Body of pancreas (tissue), 4 donors: Measurements from ENCODE around the gene GOLGA8N. TPM values are rescaled to one million over a fixed set of nuclear protein-coding genes. Genes with fewer than 3 reads are reported as not detected.
"Not testable (repeated sequence)": the region's sequence is repeated elsewhere in the genome, so short reads cannot be mapped to it uniquely, and the experiment has no call there.

Experiments used
- ATAC-seq: fragments of 150-250 bp; one replicate; pipeline ENCODE4 v1.9.1; 2016
- DNase-seq, 4 donors: peaks; one replicate each; pipeline ENCODE4 v3.0.0-alpha.2; 2019
- H3K27ac ChIP-seq, 4 donors: fragments of 200-600 bp; sonication (generic); 1 replicate in 3 of 4; 2 replicates in 1 of 4; pipeline versions ENCODE4 v1.5.1 to v1.6.1; 2016 to 2019; ENCODE audit warnings: mild to moderate bottlenecking in 1 of 4, mixed read lengths in 1 of 4, moderate library complexity in 1 of 4
- H3K27me3 ChIP-seq, 2 donors: fragments of 200-600 bp; sonication (generic); one replicate each; pipeline ENCODE4 v1.6.0; 2016; ENCODE audit warnings: mild to moderate bottlenecking in 1 of 2
- H3K36me3 ChIP-seq, 2 donors: fragments of 200-600 bp; sonication (generic); replicated peaks in 1 of 2; 2 replicates each; pipeline ENCODE4 v1.5.1; 2016; ENCODE audit warnings: low read depth in 2 of 2; ENCODE audit not compliant: insufficient read depth in 1 of 2
- H3K4me1 ChIP-seq: fragments of 200-600 bp; sonication (generic); one replicate; pipeline ENCODE4 v1.6.0; 2016
- H3K4me3 ChIP-seq, 2 donors: fragments of 200-600 bp; sonication (generic); 1 replicate in 1 of 2; 2 replicates in 1 of 2; pipeline ENCODE4 v1.5.1; 2016 to 2019
- H3K9me3 ChIP-seq, 3 donors: fragments of 200-600 bp; sonication (generic); 1 replicate in 2 of 3; 2 replicates in 1 of 3; pipeline ENCODE4 v1.5.1; 2016
- CTCF ChIP-seq, 7 experiments: fragments of 450-650 bp in 4 of 7; fragments of 200-600 bp in 3 of 7; sonication (generic) in 3 of 7; IDR thresholded peaks; one replicate each; pipeline ENCODE4 v1.5.1; 2016 to 2019; ENCODE audit warnings: antibody characterized with exemption in 7 of 7
- POLR2A ChIP-seq, 3 donors: fragments of 450-650 bp; IDR thresholded peaks; one replicate each; pipeline ENCODE4 v1.6.1; 2016; ENCODE audit warnings: antibody characterized with exemption in 3 of 3, mild to moderate bottlenecking in 2 of 3
- WGBS, 2 donors: methylation state at CpG; one replicate each; pipeline ENCODE4 v1.1.5; 2017; 5-methylcytosine and 5-hydroxymethylcytosine counted together
- intact Hi-C: fragments of 100-400 bp; cut with DNase I; formaldehyde crosslinking; loops from one replicate; pipeline ENCODE4 v1.15.1; 2023
- total RNA-seq, 2 donors: library from RNA; depleted of rRNA; stranded (reverse); fragments of >200 nt; gene quantifications; one replicate each; pipeline ENCODE4 v1.1.0, GENCODE V29; 2016

GOLGA8N gene
- total RNA-seq, 2 donors from 2014 or later, result 23.3 to 26.7 TPM

GRCh38 chr15:32610719-32611118 lies 17.5 kb downstream of the GOLGA8N start:
- ATAC-seq (peak; percentile 31), DNase-seq (peak in 1 of 4 donors; percentile 14)
- H3K9me3 ChIP-seq, H3K36me3 ChIP-seq, H3K4me3 ChIP-seq, intact Hi-C loops, H3K4me1 ChIP-seq, H3K27me3 ChIP-seq: not testable (repeated sequence)
- peak in 4 of 7 experiments; percentile 5 to 31 (median 14) for TF ChIP-seq CTCF (IDR thresholded peaks at IDR 0.05)
- WGBS, 2 donors, result 0 to 5% methylated on average over 1 of the region's 3 CpGs
- H3K27ac ChIP-seq, result peak overlapping the region in 1 of 4 donors; percentile 18

- H3K27me3 ChIP-seq, H3K36me3 ChIP-seq, intact Hi-C loops, H3K4me1 ChIP-seq, H3K9me3 ChIP-seq: not testable (repeated sequence)
- Histone ChIP-seq H3K27ac (peak overlapping the region in 3 of 4 donors; percentile 78 to 89 (median 86)), H3K4me3 (peak overlapping the region in 1 of 2 donors; percentile 30)
- peak; percentile 75 for ATAC-seq
- peak in 3 of 4 donors; percentile 68 to 75 (median 72) for DNase-seq
- WGBS, 2 donors, result 0% methylated on average over 12 of the region's 16 CpGs; no CpG with 5 or more reads in 1 of the 2 donors
Measured at GRCh38 chr15:32614712-32615050, 21.4 kb downstream of the GOLGA8N start.

DNA sequence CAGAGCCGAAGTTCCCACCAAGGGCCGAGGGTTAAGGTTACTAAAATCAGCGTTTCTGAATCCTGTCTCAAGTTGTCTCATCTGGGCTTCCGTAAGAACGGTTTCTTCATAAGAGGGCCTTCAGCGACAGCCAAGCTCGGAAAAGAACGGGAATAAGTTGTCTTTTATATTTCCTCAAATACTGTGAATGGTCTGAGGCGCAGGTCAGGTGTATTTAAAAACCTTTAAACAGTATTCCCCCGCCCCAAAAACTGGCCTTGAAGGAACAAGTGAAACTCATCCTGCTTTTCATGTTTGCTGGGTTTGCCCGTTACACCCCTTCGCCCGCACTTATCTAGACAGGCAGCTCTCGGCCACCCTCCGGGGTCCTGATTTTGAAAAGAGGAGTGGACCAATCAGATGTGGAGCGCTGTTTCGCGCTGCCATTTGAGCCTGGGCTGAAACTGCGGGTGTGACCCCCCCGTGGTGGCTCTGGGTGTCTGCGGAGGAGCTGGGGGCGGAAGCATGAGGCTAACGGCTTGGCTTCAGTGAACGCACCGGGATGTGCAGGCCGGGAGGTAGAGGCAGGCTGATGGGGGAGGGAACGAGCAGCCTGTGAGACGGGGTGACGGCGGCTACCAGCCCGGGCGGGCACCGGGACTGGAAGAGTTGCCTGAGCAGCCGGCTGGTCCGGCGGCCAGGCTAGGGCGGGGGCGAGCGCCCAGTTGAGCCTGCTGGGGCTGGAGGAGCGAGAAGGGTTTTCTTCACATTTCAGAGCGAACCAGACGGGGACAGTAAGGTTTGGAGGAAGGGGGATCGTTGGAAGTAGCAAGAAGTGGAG lies 22.0 kb downstream of the GOLGA8N start, which contains the start of gene ARHGAP11A:
Gene ARHGAP11A, plus strand, starts transcription at position 454 of the 820 bp plus-strand sequence. CDS start 708 bp downstream, outside the sequence.
- TF ChIP-seq POLR2A (IDR thresholded peaks at IDR 0.05), result peak in 1 of 3 donors; percentile 31
- H3K4me1 ChIP-seq, H3K27me3 ChIP-seq, H3K9me3 ChIP-seq, intact Hi-C loops, H3K36me3 ChIP-seq: not testable (repeated sequence)
- WGBS, 2 donors, result 1 to 2% methylated on average over 15 to 26 of the region's 43 CpGs
- Histone ChIP-seq H3K27ac (peak within 1 kb of the TSS in 3 of 4 donors; percentile 78 to 89 (median 86)), H3K4me3 (peak within 1 kb of the TSS; percentile 36)
- DNase-seq (peak; percentile 72 to 82 (median 80)), ATAC-seq (peak; percentile 90)

- WGBS, 2 donors, result 1% methylated on average over 20 to 23 of the region's 24 CpGs
- H3K4me3 ChIP-seq, result peak overlapping the region; percentile 36
- intact Hi-C loops, ATAC-seq, H3K27me3 ChIP-seq, H3K36me3 ChIP-seq, H3K4me1 ChIP-seq, DNase-seq, H3K9me3 ChIP-seq: not testable (repeated sequence)
- H3K27ac ChIP-seq, result peak overlapping the region in 2 of 4 donors; percentile 78 to 86
Measured at GRCh38 chr15:32615871-32616426, 22.7 kb downstream of the GOLGA8N start.

- DNase-seq, result no peak
- WGBS, 2 donors, result 86 to 91% methylated on average over 3 of the region's 3 CpGs
- no peaks in the 10 kb centered on the region for H3K36me3 ChIP-seq
- H3K4me1 ChIP-seq, result no peaks in the 10 kb centered on the region
- no peak overlapping the region for H3K27ac ChIP-seq
- TF ChIP-seq POLR2A (IDR thresholded peaks at IDR 0.05) (no peak), CTCF (IDR thresholded peaks at IDR 0.05) (no peak)
- intact Hi-C loops, result no loop called here
- no peaks in the 10 kb centered on the region for H3K27me3 ChIP-seq
- H3K4me3 ChIP-seq, result no peak overlapping the region
- no peaks in the 10 kb centered on the region for H3K9me3 ChIP-seq
- no peak for ATAC-seq
Measured at GRCh38 chr15:32636410-32636809, 43.2 kb downstream of the GOLGA8N start.

GRCh38 chr15:32636908-32637567 lies 43.8 kb downstream of the GOLGA8N start:
- Histone ChIP-seq H3K9me3 (no peaks in the 10 kb centered on the region), H3K36me3 (no peaks in the 10 kb centered on the region), H3K27me3 (no peaks in the 10 kb centered on the region), H3K4me3 (no peak overlapping the region), H3K27ac (no peak overlapping the region), H3K4me1 (no peaks in the 10 kb centered on the region)
- ATAC-seq, result no peak
- no peak for DNase-seq
- intact Hi-C loops, result no loop called here
- no peak for TF ChIP-seq POLR2A (IDR thresholded peaks at IDR 0.05)
- TF ChIP-seq CTCF (IDR thresholded peaks at IDR 0.05), result no peak
- WGBS, 2 donors, result 93 to 96% methylated on average over 8 of the region's 8 CpGs
